ENCODE results near the gene ZNF862. TPM values are rescaled to one million over a fixed set of nuclear protein-coding genes. Genes with fewer than 3 reads are reported as not detected.
"Not testable (repeated sequence)": the region's sequence is repeated elsewhere in the genome, so short reads cannot be mapped to it uniquely, and the experiment has no call there.

The ZNF862 gene
- polyA plus RNA-seq, 1 experiment: 11.5 TPM

- no peak for DNase-seq (ENCODE audit: low read depth, low spot score)
- H3K27ac ChIP-seq (ENCODE audit: low read depth, low read length): no peak overlapping the region
- CTCF ChIA-PET: interaction anchor here (0.6 to 2.3 kb wide), 2 partner anchors 11 to 339 kb away, joined by 3 to 9 read pairs; no protein-coding TSS in a partner anchor
- no peak for TF ChIP-seq CTCF (IDR thresholded peaks at IDR 0.05; ENCODE audit: low read depth, low read length)
- H3K27me3 ChIP-seq (ENCODE audit: control insufficient read depth, insufficient read depth, low read length): no peaks in the 10 kb centered on the region
- H3K9me3 ChIP-seq (ENCODE audit: control insufficient read depth, insufficient read depth, low read length): no peaks in the 10 kb centered on the region; the same call in 1 of the 2 replicates
- POLR2A ChIA-PET: no interaction called here
- H3K4me3 ChIP-seq (ENCODE audit: low read depth, low read length): no peak overlapping the region
These were observed 47.2 kb downstream of the ZNF862 start for GRCh38 chr7:149885191-149886017.

GRCh38 chr7:149886018-149886415, 47.8 kb downstream of the ZNF862 start:
- DNase-seq (ENCODE audit: low read depth, low spot score): no peak
- POLR2A ChIA-PET: no interaction called here
- Histone ChIP-seq H3K4me3 (ENCODE audit: low read depth, low read length) (no peak overlapping the region), H3K27ac (ENCODE audit: low read depth, low read length) (no peak overlapping the region), H3K9me3 (ENCODE audit: control insufficient read depth, insufficient read depth, low read length) (no peaks in the 10 kb centered on the region; the same call in 1 of the 2 replicates), H3K27me3 (ENCODE audit: control insufficient read depth, insufficient read depth, low read length) (no peaks in the 10 kb centered on the region)
- CTCF ChIA-PET: interaction anchor here (0.6 kb wide), 1 partner anchor 339 kb away, joined by 3 read pairs; no protein-coding TSS in a partner anchor
- no peak for TF ChIP-seq CTCF (IDR thresholded peaks at IDR 0.05; ENCODE audit: low read depth, low read length)

GRCh38 chr7:149887311-149887710, 49.1 kb downstream of the ZNF862 start:
- ChIA-PET CTCF (no interaction called here), POLR2A (no interaction called here)
- H3K9me3 ChIP-seq (ENCODE audit: control insufficient read depth, insufficient read depth, low read length): no peaks in the 10 kb centered on the region; the same call in 1 of the 2 replicates
- no peak overlapping the region for H3K4me3 ChIP-seq (ENCODE audit: low read depth, low read length)
- H3K27me3 ChIP-seq (ENCODE audit: control insufficient read depth, insufficient read depth, low read length): no peaks in the 10 kb centered on the region
- no peak for DNase-seq (ENCODE audit: low read depth, low spot score)
- no peak overlapping the region for H3K27ac ChIP-seq (ENCODE audit: low read depth, low read length)
- no peak for TF ChIP-seq CTCF (IDR thresholded peaks at IDR 0.05; ENCODE audit: low read depth, low read length)

GRCh38 chr7:149890715-149891114, 52.5 kb downstream of the ZNF862 start:
- H3K4me3 ChIP-seq (ENCODE audit: low read depth, low read length); POLR2A ChIA-PET; DNase-seq (ENCODE audit: low read depth, low spot score); H3K9me3 ChIP-seq (ENCODE audit: control insufficient read depth, insufficient read depth, low read length); H3K27ac ChIP-seq (ENCODE audit: low read depth, low read length); CTCF ChIA-PET; H3K27me3 ChIP-seq (ENCODE audit: control insufficient read depth, insufficient read depth, low read length): not testable (repeated sequence)

GRCh38 chr7:149894957-149895356, 56.8 kb downstream of the ZNF862 start:
- H3K27ac ChIP-seq (ENCODE audit: low read depth, low read length); CTCF ChIA-PET; H3K4me3 ChIP-seq (ENCODE audit: low read depth, low read length); POLR2A ChIA-PET; DNase-seq (ENCODE audit: low read depth, low spot score); H3K27me3 ChIP-seq (ENCODE audit: control insufficient read depth, insufficient read depth, low read length); H3K9me3 ChIP-seq (ENCODE audit: control insufficient read depth, insufficient read depth, low read length): not testable (repeated sequence)

GRCh38 chr7:149907776-149908376, 69.7 kb downstream of the ZNF862 start:
- POLR2A ChIA-PET; DNase-seq (ENCODE audit: low read depth, low spot score); CTCF ChIA-PET; H3K27me3 ChIP-seq (ENCODE audit: control insufficient read depth, insufficient read depth, low read length); H3K9me3 ChIP-seq (ENCODE audit: control insufficient read depth, insufficient read depth, low read length); H3K27ac ChIP-seq (ENCODE audit: low read depth, low read length); H3K4me3 ChIP-seq (ENCODE audit: low read depth, low read length): not testable (repeated sequence)

- not testable (repeated sequence) for H3K9me3 ChIP-seq (ENCODE audit: control insufficient read depth, insufficient read depth, low read length); H3K27ac ChIP-seq (ENCODE audit: low read depth, low read length)
These were observed 72.0 kb downstream of the ZNF862 start for GRCh38 chr7:149910219-149910618.

GRCh38 chr7:149912126-149912525, 74.0 kb downstream of the ZNF862 start:
- H3K9me3 ChIP-seq (ENCODE audit: control insufficient read depth, insufficient read depth, low read length); H3K27ac ChIP-seq (ENCODE audit: low read depth, low read length); CTCF ChIA-PET; H3K4me3 ChIP-seq (ENCODE audit: low read depth, low read length); H3K27me3 ChIP-seq (ENCODE audit: control insufficient read depth, insufficient read depth, low read length); POLR2A ChIA-PET: not testable (repeated sequence)
- DNase-seq (ENCODE audit: low read depth, low spot score): peak; percentile 36

More at GRCh38 chr7:149910219-149910618, 72.0 kb downstream of the ZNF862 start:
- POLR2A ChIA-PET; CTCF ChIA-PET; H3K4me3 ChIP-seq (ENCODE audit: low read depth, low read length); DNase-seq (ENCODE audit: low read depth, low spot score); H3K27me3 ChIP-seq (ENCODE audit: control insufficient read depth, insufficient read depth, low read length): not testable (repeated sequence)
